ENCODE measurements around the gene TREH. TPM values are rescaled to one million over a fixed set of nuclear protein-coding genes. Genes with fewer than 3 reads are reported as not detected.

TREH gene
- total RNA-seq, 2 donors from 2014 or later: not detected

DNA sequence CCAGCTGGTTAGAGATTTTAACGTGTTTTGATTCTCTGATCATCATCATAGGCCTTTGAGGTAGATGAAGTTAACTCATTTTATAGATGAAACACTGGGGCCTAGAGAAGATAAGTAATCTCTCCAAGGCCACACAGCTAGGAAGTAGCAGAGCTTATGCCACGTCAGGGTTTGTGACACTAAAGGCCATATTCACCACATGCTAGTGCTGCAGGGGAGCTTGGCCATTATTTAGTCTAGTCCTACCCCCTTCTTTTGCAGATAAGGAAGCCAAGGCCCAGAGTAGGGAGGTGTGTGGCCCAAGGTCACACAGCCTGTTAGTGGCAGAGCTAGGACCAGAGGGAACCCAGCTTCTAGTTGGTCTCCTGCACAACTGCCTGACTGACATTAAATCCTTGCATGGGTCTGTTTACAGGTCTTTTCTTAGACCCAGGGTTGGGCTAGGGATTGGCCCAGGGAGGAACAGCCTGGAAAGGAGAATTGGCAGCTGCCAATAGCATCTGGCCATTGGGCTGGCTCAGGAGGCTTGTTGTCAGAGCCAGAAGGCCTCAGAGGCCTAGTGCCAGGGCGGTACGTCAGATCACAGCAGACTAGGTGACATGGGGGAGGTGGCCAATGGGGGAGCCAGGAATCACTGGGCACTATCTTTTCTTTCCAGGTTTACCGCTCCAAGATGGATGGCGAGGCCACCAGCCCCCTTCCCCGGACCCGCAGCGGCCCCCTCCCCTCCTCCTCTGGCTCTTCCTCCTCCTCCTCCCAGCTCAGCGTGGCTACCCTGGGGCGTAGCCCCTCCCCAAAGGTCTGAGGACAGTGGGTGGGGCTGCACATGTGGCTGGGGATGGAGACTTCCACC lies 36.1 kb downstream of the TREH start:
- Histone ChIP-seq H3K27me3 (no peaks in the 10 kb centered on the region), H3K9me3 (no peaks in the 10 kb centered on the region), H3K4me1 (peaks cover 0 to 38% of the 10 kb centered on the region in 2 donors), H3K4me3 (no peak overlapping the region), H3K36me3 (peaks cover 85% of the 10 kb centered on the region), H3K27ac (no peak overlapping the region)
- TF ChIP-seq, protein P1, sequence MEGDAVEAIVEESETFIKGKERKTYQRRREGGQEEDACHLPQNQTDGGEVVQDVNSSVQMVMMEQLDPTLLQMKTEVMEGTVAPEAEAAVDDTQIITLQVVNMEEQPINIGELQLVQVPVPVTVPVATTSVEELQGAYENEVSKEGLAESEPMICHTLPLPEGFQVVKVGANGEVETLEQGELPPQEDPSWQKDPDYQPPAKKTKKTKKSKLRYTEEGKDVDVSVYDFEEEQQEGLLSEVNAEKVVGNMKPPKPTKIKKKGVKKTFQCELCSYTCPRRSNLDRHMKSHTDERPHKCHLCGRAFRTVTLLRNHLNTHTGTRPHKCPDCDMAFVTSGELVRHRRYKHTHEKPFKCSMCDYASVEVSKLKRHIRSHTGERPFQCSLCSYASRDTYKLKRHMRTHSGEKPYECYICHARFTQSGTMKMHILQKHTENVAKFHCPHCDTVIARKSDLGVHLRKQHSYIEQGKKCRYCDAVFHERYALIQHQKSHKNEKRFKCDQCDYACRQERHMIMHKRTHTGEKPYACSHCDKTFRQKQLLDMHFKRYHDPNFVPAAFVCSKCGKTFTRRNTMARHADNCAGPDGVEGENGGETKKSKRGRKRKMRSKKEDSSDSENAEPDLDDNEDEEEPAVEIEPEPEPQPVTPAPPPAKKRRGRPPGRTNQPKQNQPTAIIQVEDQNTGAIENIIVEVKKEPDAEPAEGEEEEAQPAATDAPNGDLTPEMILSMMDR (IDR thresholded peaks at IDR 0.05): no peak
- no peak for DNase-seq (ENCODE audit: low spot score)

DNA sequence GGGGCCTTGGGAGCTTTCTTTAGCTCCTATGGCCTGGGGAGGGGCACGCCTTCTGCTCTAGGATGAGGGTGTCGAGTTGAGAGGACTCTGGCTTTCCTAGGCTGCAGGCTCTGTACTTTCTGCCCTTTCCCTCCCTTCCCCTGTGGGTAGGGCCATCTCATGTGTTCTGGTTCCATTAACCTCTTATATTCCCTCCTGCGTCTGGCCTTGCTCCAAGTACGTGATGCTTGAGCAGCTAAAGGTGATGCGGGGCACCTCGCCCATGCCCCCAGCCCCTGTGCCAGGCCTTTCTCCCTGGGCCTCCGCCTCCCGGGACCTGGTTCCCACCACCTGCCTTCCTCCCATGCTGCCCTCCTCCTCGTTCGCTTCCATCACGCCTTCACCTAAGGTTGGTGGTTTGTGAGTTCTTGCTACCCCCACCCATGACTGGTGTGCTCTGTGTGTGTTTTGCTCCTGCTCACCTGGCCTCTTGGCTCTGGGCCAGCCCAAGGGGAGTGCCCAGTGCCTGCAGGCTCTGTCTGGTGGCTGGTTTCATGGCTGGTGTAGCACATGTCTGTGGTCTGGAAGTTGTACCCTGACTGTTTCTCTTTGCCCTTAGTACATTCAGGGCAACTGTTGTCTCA lies 37.9 kb downstream of the TREH start:
- no peaks in the 10 kb centered on the region for H3K9me3 ChIP-seq
- no peak overlapping the region for H3K4me3 ChIP-seq
- H3K4me1 ChIP-seq: peaks cover 0 to 44% of the 10 kb centered on the region in 2 donors
- no peaks in the 10 kb centered on the region for H3K27me3 ChIP-seq
- H3K36me3 ChIP-seq: peaks cover 80% of the 10 kb centered on the region
- H3K27ac ChIP-seq: no peak overlapping the region
- TF ChIP-seq, protein P1 (IDR thresholded peaks at IDR 0.05): no peak
- DNase-seq (ENCODE audit: low spot score): no peak

DNA sequence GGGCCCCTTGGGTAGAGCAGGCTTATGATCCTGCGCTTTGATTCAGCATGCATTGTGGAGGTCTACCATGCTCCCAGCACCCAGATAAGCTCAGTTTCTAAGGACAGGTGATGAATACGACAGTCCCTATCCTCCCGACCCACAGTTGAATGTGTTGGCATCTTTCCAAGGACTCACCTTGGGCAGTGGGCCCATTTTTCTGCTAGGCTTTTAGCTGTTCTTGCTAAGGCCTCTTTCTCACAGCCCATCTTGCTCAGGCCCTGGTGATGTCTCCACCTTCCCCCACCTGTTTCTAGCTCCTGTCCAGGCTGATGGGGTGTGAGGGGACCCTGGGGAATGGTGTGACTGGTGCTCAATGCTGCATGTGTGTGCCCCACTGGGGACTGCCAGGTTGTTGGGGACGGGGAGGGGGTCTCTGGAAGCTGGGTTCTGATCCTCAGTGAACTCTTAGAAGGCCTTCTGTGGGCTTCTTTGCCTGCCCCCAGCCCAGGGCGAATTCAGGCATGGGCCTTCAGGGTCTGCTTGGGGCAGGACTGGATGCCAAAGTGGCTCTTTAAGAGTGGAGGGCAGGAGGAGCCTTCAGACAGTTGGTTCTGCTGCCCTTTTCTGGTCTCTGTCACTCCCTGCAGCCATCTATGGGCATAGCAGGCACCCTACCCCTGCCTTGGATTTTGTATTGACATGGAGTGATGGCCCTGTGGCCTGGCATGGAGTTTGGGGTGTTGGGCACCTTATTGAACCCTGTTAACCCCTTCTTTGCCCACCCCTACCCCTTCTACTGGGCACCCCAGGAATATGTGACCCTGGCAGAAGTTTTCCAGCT lies 38.9 kb downstream of the TREH start:
- H3K4me3 ChIP-seq: no peak overlapping the region
- H3K36me3 ChIP-seq: peaks cover 80% of the 10 kb centered on the region
- no peaks in the 10 kb centered on the region for H3K9me3 ChIP-seq
- TF ChIP-seq, protein P1 (IDR thresholded peaks at IDR 0.05): no peak
- DNase-seq (ENCODE audit: low spot score): no peak
- H3K4me1 ChIP-seq: peaks cover 0 to 52% of the 10 kb centered on the region in 2 donors
- no peaks in the 10 kb centered on the region for H3K27me3 ChIP-seq
- peak overlapping the region in 1 of 2 donors; percentile 30 for H3K27ac ChIP-seq

DNA sequence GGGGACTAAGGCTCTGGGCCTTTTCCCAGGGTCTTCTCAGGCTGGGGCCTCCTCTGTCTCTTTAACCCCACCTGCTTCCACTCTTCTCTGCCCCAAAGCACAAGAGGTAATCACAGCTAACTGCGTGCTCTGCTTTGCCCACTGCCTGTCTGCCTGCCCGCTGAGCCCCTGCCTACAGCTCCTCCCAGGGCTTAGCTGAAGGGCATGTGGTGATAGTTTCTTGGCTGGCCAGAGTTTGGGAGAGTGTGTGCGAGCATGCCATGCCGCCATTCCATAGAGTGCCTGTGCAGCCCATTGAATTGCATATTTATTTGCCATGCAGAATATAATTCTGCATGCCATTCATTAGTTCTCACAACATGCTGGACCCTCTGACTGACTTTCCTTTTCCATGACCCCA lies 39.6 kb downstream of the TREH start:
- TF ChIP-seq, protein P1 (IDR thresholded peaks at IDR 0.05): no peak
- Histone ChIP-seq H3K27ac (peak overlapping the region; percentile 30 to 67), H3K4me1 (peaks cover 0 to 59% of the 10 kb centered on the region in 2 donors), H3K36me3 (peaks cover 78% of the 10 kb centered on the region), H3K27me3 (no peaks in the 10 kb centered on the region), H3K9me3 (no peaks in the 10 kb centered on the region), H3K4me3 (no peak overlapping the region)
- no peak for DNase-seq (ENCODE audit: low spot score)

DNA sequence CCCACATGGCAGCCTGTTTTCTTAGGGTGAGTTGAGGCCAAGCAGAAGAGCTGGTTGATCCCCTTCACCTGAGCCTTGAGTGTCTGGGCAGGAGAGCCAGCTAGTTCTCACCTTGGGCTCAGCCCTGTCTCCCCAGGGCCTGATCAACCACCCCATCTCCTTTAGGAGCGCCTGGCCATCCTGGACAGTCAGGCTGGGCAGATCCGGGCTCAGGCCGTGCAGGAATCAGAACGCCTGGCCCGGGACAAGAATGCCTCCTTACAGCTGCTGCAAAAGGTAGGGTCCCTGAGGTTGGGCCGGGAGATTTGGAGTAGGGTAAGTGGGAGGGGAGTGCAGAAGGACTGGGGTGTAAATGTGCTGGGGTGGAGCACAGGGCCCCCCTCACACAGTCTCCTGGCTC lies 40.7 kb downstream of the TREH start:
- TF ChIP-seq, protein P1 (IDR thresholded peaks at IDR 0.05): no peak
- no peaks in the 10 kb centered on the region for H3K27me3 ChIP-seq
- no peak for DNase-seq (ENCODE audit: low spot score)

More for the DNA sequence above, 40.7 kb downstream of the TREH start:
- H3K4me1 ChIP-seq: peaks cover 0 to 70% of the 10 kb centered on the region in 2 donors
- H3K36me3 ChIP-seq: peaks cover 67% of the 10 kb centered on the region
- peak overlapping the region; percentile 30 to 67 for H3K27ac ChIP-seq
- no peaks in the 10 kb centered on the region for H3K9me3 ChIP-seq
- no peak overlapping the region for H3K4me3 ChIP-seq

All from right atrium auricular region (tissue), 2 donors.